ENCODE data around the gene ADD1.

Gene ADD1

DNA sequence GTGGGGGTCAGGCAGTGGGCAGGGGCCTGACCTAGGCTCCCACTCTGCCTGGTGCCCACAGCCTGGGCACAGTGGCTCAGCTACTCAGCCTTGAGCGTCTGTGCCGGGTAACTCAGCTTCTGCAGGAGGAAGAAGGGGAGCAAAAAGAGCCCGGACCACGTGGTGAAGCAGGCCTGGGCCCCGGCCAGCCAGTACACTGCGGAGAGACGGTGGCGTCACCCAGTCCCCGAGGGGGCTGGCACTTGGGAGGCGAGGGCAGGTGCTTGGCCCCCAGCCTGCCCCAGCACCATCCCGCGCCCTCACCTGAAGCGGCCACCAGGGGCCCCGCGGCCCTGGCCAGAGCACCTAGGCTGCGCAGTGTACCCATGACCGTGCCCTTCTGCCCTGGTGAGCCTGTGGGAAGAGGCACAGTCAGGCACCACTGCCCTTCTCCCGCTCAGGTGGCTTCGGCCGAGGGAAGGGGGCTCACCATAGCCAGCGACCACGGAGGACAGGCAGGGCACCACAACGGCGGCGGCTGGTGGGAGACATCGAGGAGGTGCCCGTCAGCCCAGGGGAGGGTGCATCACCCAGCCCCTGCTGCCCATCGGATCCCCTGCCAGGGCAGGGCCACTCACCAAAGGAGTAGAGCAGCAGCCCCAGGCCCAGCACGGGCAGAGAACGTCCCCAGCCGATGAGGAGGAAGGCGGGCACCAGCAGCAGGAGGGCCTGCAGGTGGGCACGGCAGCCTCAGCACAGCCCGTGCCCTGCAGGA, 87.3 kb downstream of the ADD1 start:
- no peak for DNase-seq
- Histone ChIP-seq H3K27me3 (ENCODE audit: insufficient read depth, low read depth, severe bottlenecking) (no peaks in the 10 kb centered on the region), H3K27ac (peak overlapping the region; percentile 31; the same call in 1 of the 2 replicates), H3K4me3 (ENCODE audit: low read depth, low read length) (no peak overlapping the region), H3K36me3 (peaks cover 79% of the 10 kb centered on the region), H3K9me3 (ENCODE audit: severe bottlenecking) (no peaks in the 10 kb centered on the region)
- TF ChIP-seq, protein P1, sequence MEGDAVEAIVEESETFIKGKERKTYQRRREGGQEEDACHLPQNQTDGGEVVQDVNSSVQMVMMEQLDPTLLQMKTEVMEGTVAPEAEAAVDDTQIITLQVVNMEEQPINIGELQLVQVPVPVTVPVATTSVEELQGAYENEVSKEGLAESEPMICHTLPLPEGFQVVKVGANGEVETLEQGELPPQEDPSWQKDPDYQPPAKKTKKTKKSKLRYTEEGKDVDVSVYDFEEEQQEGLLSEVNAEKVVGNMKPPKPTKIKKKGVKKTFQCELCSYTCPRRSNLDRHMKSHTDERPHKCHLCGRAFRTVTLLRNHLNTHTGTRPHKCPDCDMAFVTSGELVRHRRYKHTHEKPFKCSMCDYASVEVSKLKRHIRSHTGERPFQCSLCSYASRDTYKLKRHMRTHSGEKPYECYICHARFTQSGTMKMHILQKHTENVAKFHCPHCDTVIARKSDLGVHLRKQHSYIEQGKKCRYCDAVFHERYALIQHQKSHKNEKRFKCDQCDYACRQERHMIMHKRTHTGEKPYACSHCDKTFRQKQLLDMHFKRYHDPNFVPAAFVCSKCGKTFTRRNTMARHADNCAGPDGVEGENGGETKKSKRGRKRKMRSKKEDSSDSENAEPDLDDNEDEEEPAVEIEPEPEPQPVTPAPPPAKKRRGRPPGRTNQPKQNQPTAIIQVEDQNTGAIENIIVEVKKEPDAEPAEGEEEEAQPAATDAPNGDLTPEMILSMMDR (IDR thresholded peaks at IDR 0.05; ENCODE audit: low read depth, low read length): peak; percentile 55

DNA sequence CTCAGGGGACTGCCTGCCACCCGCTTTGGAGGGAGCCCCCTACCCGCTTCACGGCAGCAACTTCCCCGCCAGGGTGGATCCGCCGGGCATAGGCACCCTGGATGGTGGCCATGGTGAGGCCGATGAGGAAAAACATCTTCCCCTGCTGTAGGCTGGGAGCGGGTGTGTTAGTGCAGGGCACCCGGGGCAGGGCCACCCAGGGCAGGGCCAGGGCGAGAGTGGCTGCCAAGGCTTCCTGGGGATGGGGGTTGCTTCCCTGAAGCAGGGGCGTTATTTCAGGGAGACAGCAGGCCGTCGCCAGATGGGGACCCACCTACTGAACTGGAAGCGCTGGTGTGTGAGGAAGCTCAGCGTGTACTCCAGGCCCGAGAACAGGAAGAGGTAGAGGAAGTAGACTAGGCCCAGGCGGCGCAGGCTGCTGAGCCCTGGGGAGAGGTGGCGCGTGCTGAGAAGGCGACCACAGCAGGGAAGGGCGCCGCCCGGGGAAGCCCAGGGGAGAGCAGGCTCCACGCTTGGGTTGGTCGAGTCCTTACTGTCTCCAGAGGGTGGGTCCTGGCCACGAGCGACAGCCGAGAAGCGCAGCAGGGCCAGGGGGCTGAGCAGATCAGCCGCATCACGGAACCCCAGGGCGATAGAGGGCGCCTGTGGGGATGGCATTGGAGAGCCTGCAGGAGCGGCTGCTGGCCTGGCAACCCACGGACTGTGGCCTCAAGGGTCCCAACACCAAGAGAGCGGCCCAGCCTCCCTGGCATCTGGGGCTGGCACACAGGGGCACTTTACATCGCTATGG, 88.1 kb downstream of the ADD1 start:
- no peaks in the 10 kb centered on the region for H3K9me3 ChIP-seq (ENCODE audit: severe bottlenecking)
- TF ChIP-seq, protein P1 (IDR thresholded peaks at IDR 0.05; ENCODE audit: low read depth, low read length): peak; percentile 38; the same call in 1 of the 2 replicates
- no peak overlapping the region for H3K4me3 ChIP-seq (ENCODE audit: low read depth, low read length)
- no peaks in the 10 kb centered on the region for H3K27me3 ChIP-seq (ENCODE audit: insufficient read depth, low read depth, severe bottlenecking)
- DNase-seq: no peak
- H3K27ac ChIP-seq: peak overlapping the region; percentile 31
- H3K36me3 ChIP-seq: peaks cover 71% of the 10 kb centered on the region

DNA sequence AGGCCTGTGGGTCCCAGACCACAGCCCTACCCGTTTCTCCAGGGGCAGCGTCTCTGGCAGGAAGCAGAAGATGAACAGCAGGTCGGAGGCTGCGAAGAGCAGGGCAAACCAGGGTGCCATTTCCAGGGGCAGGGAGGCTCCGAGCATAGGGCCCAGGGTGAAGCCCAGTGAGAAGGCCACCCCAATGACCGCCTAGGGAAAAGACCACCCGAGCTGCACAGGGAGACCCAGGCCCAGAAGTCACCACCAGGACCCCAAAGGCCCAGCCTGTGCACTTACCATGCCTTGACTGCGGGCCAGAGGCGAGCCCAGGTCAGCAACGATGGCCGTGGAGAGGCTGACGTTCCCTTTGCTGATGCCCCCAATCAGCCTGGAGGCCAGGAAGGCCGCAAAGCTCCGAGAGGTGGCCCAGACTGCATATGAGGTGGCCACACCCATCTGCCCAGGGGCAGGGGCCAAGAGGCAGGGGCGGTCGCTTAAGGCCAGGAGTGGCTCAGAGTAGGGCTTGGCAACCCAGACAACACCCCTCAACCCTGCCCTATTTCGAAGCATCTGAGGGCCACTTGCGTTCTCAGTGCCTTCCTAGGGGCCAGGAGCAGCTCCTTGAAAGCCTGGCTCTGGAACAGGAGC, 88.8 kb downstream of the ADD1 start:
- Histone ChIP-seq H3K27ac (peak overlapping the region; percentile 31), H3K9me3 (ENCODE audit: severe bottlenecking) (no peaks in the 10 kb centered on the region), H3K4me3 (ENCODE audit: low read depth, low read length) (no peak overlapping the region), H3K27me3 (ENCODE audit: insufficient read depth, low read depth, severe bottlenecking) (no peaks in the 10 kb centered on the region), H3K36me3 (peaks cover 64% of the 10 kb centered on the region)
- no peak for DNase-seq
- TF ChIP-seq, protein P1 (IDR thresholded peaks at IDR 0.05; ENCODE audit: low read depth, low read length): no peak

DNA sequence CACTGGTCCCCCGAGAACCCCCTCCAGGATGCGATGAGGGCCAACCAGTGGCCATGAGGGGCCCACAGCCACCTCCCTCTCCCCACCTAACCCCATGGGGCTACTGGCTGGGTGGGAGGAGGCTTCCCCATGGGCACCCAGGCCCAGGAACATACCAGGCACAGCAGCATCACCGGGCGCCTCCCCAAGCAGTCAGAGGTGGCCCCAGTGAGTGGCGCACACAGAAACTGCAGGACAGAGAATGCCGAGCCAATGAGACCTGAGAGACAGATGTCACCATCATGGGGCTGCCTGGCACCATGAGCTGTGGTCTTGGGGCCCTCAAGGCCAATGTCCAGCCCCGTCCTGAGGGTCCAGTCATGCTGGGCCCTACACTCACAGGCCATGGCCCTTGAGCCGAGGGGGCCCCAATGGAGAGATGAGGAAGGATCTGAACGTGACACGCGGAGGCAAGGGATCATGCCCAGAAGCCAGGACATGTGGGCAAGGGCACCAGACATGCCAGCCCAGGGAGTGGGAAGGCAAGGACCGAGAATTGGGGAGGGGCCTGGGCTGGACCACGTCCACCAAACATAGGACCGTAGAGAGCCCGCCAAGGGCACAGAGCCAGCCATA, 89.4 kb downstream of the ADD1 start:
- no peak for DNase-seq
- H3K9me3 ChIP-seq (ENCODE audit: severe bottlenecking): no peaks in the 10 kb centered on the region

DNA sequence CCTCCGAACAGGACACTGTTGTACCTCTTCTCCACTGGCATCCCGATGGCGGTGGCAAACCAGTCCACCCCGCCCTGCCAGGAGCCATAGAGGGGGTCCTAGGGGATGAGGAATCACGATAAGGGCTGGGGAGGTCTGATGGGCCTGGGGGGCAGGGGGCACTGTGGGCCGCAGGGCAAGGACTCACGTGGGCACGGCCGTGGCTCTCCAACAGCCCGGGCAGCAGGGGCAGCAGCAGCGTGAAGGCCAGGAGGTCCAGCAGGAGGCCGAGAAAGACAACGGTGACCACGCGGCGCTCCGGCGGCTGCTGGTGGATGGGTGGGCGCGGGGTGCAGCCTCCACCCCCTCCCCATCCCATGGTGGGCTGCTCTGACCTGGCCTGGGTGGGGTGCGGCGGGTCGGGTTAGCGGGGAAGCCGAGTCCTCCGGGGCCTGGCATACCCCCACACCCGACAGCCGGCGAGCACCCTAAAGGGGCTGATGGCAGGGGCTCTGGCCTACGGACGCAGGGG, 90.0 kb downstream of the ADD1 start:
- peak overlapping the region; percentile 51 for H3K27ac ChIP-seq
- DNase-seq: no peak
- H3K9me3 ChIP-seq (ENCODE audit: severe bottlenecking): no peaks in the 10 kb centered on the region
- peak overlapping the region; percentile 51 for H3K4me3 ChIP-seq (ENCODE audit: low read depth, low read length)
- TF ChIP-seq, protein P1 (IDR thresholded peaks at IDR 0.05; ENCODE audit: low read depth, low read length): no peak
- peaks cover 64% of the 10 kb centered on the region for H3K36me3 ChIP-seq
- H3K27me3 ChIP-seq (ENCODE audit: insufficient read depth, low read depth, severe bottlenecking): no peaks in the 10 kb centered on the region

More for the DNA sequence above, 89.4 kb downstream of the ADD1 start:
- no peaks in the 10 kb centered on the region for H3K27me3 ChIP-seq (ENCODE audit: insufficient read depth, low read depth, severe bottlenecking)
- TF ChIP-seq, protein P1 (IDR thresholded peaks at IDR 0.05; ENCODE audit: low read depth, low read length): no peak
- H3K36me3 ChIP-seq: peaks cover 64% of the 10 kb centered on the region
- no peak overlapping the region for H3K27ac ChIP-seq
- H3K4me3 ChIP-seq (ENCODE audit: low read depth, low read length): no peak overlapping the region
